Upper lobe of left lung (tissue), 6 donors: ENCODE results near the gene PTGDS. TPM values are rescaled to one million over a fixed set of nuclear protein-coding genes. Genes with fewer than 3 reads are reported as not detected.
A peak's percentile ranks its signal among the peaks of the same experiment; 100 is the strongest.

Experiments
- ATAC-seq, 2 donors: fragments of 200-7000 bp; cut with Tn5 transposase; one replicate each; pipeline ENCODE4 v1.9.1; 2022; ENCODE audit warnings: mild to moderate bottlenecking in 2 of 2, moderate library complexity in 2 of 2; ENCODE audit not compliant: low FRiP score in 2 of 2
- DNase-seq, 2 donors: peaks; one replicate each; pipeline ENCODE4 v3.0.0-alpha.2; 2019 to 2020
- H3K27ac ChIP-seq, 4 donors: fragments of 200-600 bp; sonication (generic); one replicate each; pipeline ENCODE4 v1.5.1; 2016 to 2019
- H3K27me3 ChIP-seq, 4 donors: fragments of 200-600 bp; sonication (generic); one replicate each; pipeline ENCODE4 v1.5.1; 2017 to 2019
- H3K36me3 ChIP-seq, 4 donors: fragments of 200-600 bp; sonication (generic); one replicate each; pipeline ENCODE4 v1.5.1; 2016 to 2019
- H3K4me1 ChIP-seq, 4 donors: fragments of 200-600 bp; sonication (generic); one replicate each; pipeline ENCODE4 v1.5.1; 2018 to 2019
- H3K4me3 ChIP-seq, 4 donors: fragments of 200-600 bp; sonication (generic); one replicate each; pipeline ENCODE4 v1.5.1; 2017 to 2019; ENCODE audit warnings: mild to moderate bottlenecking in 2 of 4, moderate library complexity in 1 of 4
- H3K9me3 ChIP-seq, 4 donors: fragments of 200-600 bp; sonication (generic); one replicate each; pipeline ENCODE4 v1.5.1; 2018 to 2019
- CTCF ChIP-seq, 6 experiments: fragments of 450-650 bp in 4 of 6; fragments of 200-600 bp in 2 of 6; sonication (generic) in 2 of 6; IDR thresholded peaks; one replicate each; pipeline ENCODE4 v1.5.1; 2016 to 2019; ENCODE audit warnings: antibody characterized with exemption in 6 of 6
- EP300 ChIP-seq, 4 donors: sonication (generic); formaldehyde crosslinking; IDR thresholded peaks; one replicate each; pipeline ENCODE4 v1.5.1; 2017; ENCODE audit warnings: antibody characterized with exemption in 4 of 4, control low read depth in 2 of 4
- POLR2A ChIP-seq, 4 donors: fragments of 450-650 bp; IDR thresholded peaks; one replicate each; pipeline ENCODE4 v1.5.1; 2016 to 2017; ENCODE audit warnings: antibody characterized with exemption in 4 of 4, mild to moderate bottlenecking in 2 of 4
- POLR2AphosphoS5 ChIP-seq, 2 donors: sonication (generic); formaldehyde crosslinking; IDR thresholded peaks; one replicate each; pipeline ENCODE4 v1.5.1; 2017; ENCODE audit warnings: antibody characterized with exemption in 2 of 2
- WGBS, 2 donors: methylation state at CpG; one replicate each; pipeline ENCODE4 v1.1.5; 2017 to 2018; 5-methylcytosine and 5-hydroxymethylcytosine counted together
- total RNA-seq, 6 donors: library from RNA; depleted of rRNA in 4 of 6; stranded (reverse); fragments of >200 nt in 4 of 6; gene quantifications; one replicate each; pipeline versions ENCODE4 v1.1.0 to v1.2.1, GENCODE V29; 2016 to 2021
- donor health status: DM: no; HTN: no; CAD: no; lungs with moderate emphysema.
- donor health status: DM: no; HTN: yes; CAD: no; lungs with severe emphysema.

PTGDS gene
- total RNA-seq, 6 donors from 2014 or later: 31.7 to 395 (median 246) TPM

GRCh38 chr9:136970361-136970760 lies 6.9 kb upstream of the PTGDS start:
- 86 to 88% methylated on average over 1 to 10 of the region's 11 CpGs for WGBS, 2 donors
- no peak for ATAC-seq
- TF ChIP-seq POLR2AphosphoS5 (IDR thresholded peaks at IDR 0.05): no peak
- TF ChIP-seq POLR2A (IDR thresholded peaks at IDR 0.05): no peak
- no peak for TF ChIP-seq CTCF (IDR thresholded peaks at IDR 0.05)
- TF ChIP-seq EP300 (IDR thresholded peaks at IDR 0.05): no peak

GRCh38 chr9:136971746-136972145 lies 5.6 kb upstream of the PTGDS start:
- TF ChIP-seq POLR2AphosphoS5 (IDR thresholded peaks at IDR 0.05) (no peak), CTCF (IDR thresholded peaks at IDR 0.05) (no peak), EP300 (IDR thresholded peaks at IDR 0.05) (no peak), POLR2A (IDR thresholded peaks at IDR 0.05) (no peak)
- H3K4me1 ChIP-seq: peaks cover 21 to 31% (median 24%) of the 10 kb centered on the region in 4 donors
- no peaks in the 10 kb centered on the region for H3K9me3 ChIP-seq
- H3K4me3 ChIP-seq: no peak overlapping the region
- no peaks in the 10 kb centered on the region for H3K27me3 ChIP-seq
- no peak for ATAC-seq
- H3K36me3 ChIP-seq: no peaks in the 10 kb centered on the region
- no peak overlapping the region for H3K27ac ChIP-seq
- peak in 1 of 2 donors; percentile 73 for DNase-seq
- WGBS, 2 donors: 82% methylated on average over 11 of the region's 14 CpGs; no CpG with 5 or more reads in 1 of the 2 donors

More at GRCh38 chr9:136970361-136970760, 6.9 kb upstream of the PTGDS start:
- no peaks in the 10 kb centered on the region for H3K36me3 ChIP-seq
- H3K4me3 ChIP-seq: no peak overlapping the region
- no peaks in the 10 kb centered on the region for H3K27me3 ChIP-seq
- H3K9me3 ChIP-seq: no peaks in the 10 kb centered on the region
- no peak overlapping the region for H3K27ac ChIP-seq
- peak in 1 of 2 donors; percentile 58 for DNase-seq
- H3K4me1 ChIP-seq: peaks cover 13 to 28% (median 14%) of the 10 kb centered on the region in 4 donors

GRCh38 chr9:136972335-136972734 lies 5.0 kb upstream of the PTGDS start:
- TF ChIP-seq POLR2AphosphoS5 (IDR thresholded peaks at IDR 0.05): no peak
- no peak for TF ChIP-seq POLR2A (IDR thresholded peaks at IDR 0.05)
- no peak for TF ChIP-seq CTCF (IDR thresholded peaks at IDR 0.05)
- TF ChIP-seq EP300 (IDR thresholded peaks at IDR 0.05): no peak
- peak in 1 of 2 donors; percentile 66 for DNase-seq
- 65 to 90% methylated on average over 3 to 7 of the region's 11 CpGs for WGBS, 2 donors
- Histone ChIP-seq H3K4me1 (peaks cover 27 to 37% (median 29%) of the 10 kb centered on the region in 4 donors), H3K9me3 (no peaks in the 10 kb centered on the region), H3K27ac (no peak overlapping the region), H3K27me3 (no peaks in the 10 kb centered on the region), H3K36me3 (no peaks in the 10 kb centered on the region), H3K4me3 (no peak overlapping the region)
- no peak for ATAC-seq

- ATAC-seq: no peak
- no peaks in the 10 kb centered on the region for H3K27me3 ChIP-seq
- peaks cover 29 to 41% (median 34%) of the 10 kb centered on the region in 4 donors for H3K4me1 ChIP-seq
- H3K9me3 ChIP-seq: no peaks in the 10 kb centered on the region
- peak in 1 of 2 donors; percentile 71 for DNase-seq
- no peak overlapping the region for H3K4me3 ChIP-seq
- H3K27ac ChIP-seq: no peak overlapping the region
- TF ChIP-seq EP300 (IDR thresholded peaks at IDR 0.05) (no peak), CTCF (IDR thresholded peaks at IDR 0.05) (no peak), POLR2A (IDR thresholded peaks at IDR 0.05) (no peak), POLR2AphosphoS5 (IDR thresholded peaks at IDR 0.05) (no peak)
- no peaks in the 10 kb centered on the region for H3K36me3 ChIP-seq
- WGBS, 2 donors: 50 to 69% methylated on average over 7 to 13 of the region's 13 CpGs
Measured at GRCh38 chr9:136972743-136973142, 4.6 kb upstream of the PTGDS start.
